ENCODE results near the gene PTX4.

PTX4 gene

DNA sequence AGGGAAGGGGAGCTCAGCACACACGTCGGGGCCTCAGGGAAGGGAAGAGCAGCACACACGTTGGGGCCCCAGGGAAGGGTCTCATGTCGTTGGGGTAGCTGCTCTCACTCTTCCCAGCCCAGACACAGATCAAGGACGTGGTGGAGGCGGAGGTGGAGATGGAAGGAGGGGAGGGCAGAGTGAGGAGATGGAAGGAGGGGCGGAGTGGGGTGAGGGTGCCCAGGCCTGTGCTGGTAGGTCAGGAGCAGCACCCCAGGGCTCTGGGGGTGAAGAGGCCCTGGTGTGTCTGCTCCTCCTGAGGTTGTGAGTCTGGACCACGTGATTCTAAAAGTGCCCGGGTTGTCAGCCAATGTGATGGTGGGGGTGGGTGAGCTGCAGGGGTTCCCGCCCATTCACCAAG is 28.8 kb downstream of the PTX4 start:
- no peak for DNase-seq (ENCODE audit: low read depth)
- no peak overlapping the region for H3K4me3 ChIP-seq (ENCODE audit: low read depth, low read length)
- TF ChIP-seq MYC (IDR thresholded peaks at IDR 0.05; ENCODE audit: low read depth, low read length) (no peak), POLR2A (IDR thresholded peaks at IDR 0.05; ENCODE audit: extremely low read depth, insufficient read length) (no peak)
- TF ChIP-seq, protein P1, sequence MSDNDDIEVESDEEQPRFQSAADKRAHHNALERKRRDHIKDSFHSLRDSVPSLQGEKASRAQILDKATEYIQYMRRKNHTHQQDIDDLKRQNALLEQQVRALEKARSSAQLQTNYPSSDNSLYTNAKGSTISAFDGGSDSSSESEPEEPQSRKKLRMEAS (IDR thresholded peaks at IDR 0.05; ENCODE audit: low read depth, low read length) = no peak
- TF ChIP-seq, protein P2, sequence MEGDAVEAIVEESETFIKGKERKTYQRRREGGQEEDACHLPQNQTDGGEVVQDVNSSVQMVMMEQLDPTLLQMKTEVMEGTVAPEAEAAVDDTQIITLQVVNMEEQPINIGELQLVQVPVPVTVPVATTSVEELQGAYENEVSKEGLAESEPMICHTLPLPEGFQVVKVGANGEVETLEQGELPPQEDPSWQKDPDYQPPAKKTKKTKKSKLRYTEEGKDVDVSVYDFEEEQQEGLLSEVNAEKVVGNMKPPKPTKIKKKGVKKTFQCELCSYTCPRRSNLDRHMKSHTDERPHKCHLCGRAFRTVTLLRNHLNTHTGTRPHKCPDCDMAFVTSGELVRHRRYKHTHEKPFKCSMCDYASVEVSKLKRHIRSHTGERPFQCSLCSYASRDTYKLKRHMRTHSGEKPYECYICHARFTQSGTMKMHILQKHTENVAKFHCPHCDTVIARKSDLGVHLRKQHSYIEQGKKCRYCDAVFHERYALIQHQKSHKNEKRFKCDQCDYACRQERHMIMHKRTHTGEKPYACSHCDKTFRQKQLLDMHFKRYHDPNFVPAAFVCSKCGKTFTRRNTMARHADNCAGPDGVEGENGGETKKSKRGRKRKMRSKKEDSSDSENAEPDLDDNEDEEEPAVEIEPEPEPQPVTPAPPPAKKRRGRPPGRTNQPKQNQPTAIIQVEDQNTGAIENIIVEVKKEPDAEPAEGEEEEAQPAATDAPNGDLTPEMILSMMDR (IDR thresholded peaks at IDR 0.05; ENCODE audit: low read depth, low read length) = no peak

DNA sequence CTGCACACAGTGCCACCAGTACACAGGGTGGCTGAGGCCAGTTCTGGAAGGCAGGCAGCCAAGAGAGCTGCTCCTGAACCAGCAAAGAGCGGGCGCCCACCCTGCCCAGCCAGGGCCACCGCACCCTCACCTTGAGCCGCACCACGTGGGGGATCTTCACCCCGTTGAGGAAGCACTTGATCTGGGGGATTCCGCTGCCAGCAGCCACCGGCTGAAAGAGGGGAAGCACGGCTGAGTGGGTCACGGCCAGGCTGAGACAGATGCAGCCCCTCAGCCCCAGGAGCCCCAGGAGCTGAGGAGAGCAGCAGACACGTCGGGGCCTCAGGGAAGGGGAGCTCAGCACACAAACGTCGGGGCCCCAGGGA is 29.8 kb downstream of the PTX4 start:
- TF ChIP-seq, protein P1 (IDR thresholded peaks at IDR 0.05; ENCODE audit: low read depth, low read length) = no peak
- TF ChIP-seq POLR2A (IDR thresholded peaks at IDR 0.05; ENCODE audit: extremely low read depth, insufficient read length) (no peak), MYC (IDR thresholded peaks at IDR 0.05; ENCODE audit: low read depth, low read length) (no peak)
- TF ChIP-seq, protein P2 (IDR thresholded peaks at IDR 0.05; ENCODE audit: low read depth, low read length) = no peak
- no peak overlapping the region for H3K4me3 ChIP-seq (ENCODE audit: low read depth, low read length)
- no peak for DNase-seq (ENCODE audit: low read depth)

DNA sequence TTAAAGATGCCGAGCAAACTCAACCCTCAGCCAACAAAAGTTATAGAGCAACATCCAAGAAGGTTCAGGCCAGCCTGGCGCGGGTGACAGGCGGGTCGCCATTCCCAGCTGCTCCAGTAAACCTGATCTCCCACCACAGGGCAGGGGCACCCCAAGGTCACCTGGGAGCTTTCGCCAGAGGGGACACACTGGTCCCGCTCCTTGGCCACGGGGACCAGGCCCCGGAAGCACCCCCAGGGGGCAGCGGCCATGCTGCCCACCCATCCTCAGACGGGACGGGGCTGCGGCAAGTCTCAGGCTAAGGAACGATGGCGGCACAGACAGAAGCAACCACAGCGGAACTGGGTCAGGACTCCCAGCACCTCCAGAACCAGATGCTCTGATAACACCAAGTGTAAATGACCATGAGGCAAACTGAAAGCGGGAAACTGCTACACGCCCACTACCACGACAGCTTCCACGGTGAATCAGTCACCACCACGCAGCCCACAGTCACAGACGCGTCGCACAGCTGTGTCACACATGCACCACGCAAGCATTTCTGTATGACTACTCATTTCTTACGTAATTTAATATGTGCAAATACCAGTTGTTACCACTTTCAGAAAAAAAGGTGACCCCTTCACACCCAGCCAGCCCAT is 30.3 kb downstream of the PTX4 start:
- no peak for DNase-seq (ENCODE audit: low read depth)
- no peak for TF ChIP-seq POLR2A (IDR thresholded peaks at IDR 0.05; ENCODE audit: extremely low read depth, insufficient read length)
- TF ChIP-seq, protein P2 (IDR thresholded peaks at IDR 0.05; ENCODE audit: low read depth, low read length) = no peak
- TF ChIP-seq MYC (IDR thresholded peaks at IDR 0.05; ENCODE audit: low read depth, low read length) = no peak
- TF ChIP-seq, protein P1 (IDR thresholded peaks at IDR 0.05; ENCODE audit: low read depth, low read length) = no peak
- no peak overlapping the region for H3K4me3 ChIP-seq (ENCODE audit: low read depth, low read length)

DNA sequence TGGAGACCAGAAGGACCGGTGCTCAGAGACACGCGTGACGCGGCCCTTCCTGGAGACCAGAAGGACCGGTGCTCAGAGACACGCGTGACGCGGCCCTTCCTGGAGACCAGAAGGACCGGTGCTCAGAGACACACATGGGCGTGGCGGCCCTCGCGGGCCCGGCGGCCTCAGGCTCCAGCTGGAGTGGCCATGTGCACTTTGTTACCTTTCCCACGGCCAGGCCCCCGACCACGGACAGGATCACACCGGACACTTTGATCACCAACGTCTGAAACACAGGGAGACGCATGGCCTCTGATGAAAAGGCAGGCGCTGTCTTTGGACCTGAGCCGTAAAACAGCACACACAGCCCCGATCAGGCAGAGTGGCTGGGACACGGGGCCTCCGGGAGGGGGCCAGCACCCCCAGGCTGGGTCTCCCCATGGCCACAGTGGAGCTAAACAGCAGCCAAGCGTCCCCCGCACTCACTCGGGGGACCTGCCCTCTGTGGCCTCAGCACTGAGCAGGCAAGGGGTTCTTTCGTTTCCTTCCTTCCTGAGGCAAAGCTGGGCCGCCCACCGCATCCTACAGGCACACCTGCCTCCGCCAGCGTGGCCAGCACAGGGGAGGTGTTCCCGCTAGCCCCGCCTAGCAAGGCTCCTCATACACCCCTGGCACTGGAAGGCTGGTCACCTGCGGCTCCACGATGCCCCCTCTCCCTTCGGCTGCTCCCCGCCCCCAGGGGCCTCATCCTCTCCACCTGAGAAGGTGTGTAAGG is 31.1 kb downstream of the PTX4 start:
- no peak overlapping the region for H3K4me3 ChIP-seq (ENCODE audit: low read depth, low read length)
- TF ChIP-seq POLR2A (IDR thresholded peaks at IDR 0.05; ENCODE audit: extremely low read depth, insufficient read length) = no peak
- TF ChIP-seq MYC (IDR thresholded peaks at IDR 0.05; ENCODE audit: low read depth, low read length) = no peak
- TF ChIP-seq, protein P1 (IDR thresholded peaks at IDR 0.05; ENCODE audit: low read depth, low read length) = no peak
- TF ChIP-seq, protein P2 (IDR thresholded peaks at IDR 0.05; ENCODE audit: low read depth, low read length) = no peak
- DNase-seq (ENCODE audit: low read depth) = no peak

DNA sequence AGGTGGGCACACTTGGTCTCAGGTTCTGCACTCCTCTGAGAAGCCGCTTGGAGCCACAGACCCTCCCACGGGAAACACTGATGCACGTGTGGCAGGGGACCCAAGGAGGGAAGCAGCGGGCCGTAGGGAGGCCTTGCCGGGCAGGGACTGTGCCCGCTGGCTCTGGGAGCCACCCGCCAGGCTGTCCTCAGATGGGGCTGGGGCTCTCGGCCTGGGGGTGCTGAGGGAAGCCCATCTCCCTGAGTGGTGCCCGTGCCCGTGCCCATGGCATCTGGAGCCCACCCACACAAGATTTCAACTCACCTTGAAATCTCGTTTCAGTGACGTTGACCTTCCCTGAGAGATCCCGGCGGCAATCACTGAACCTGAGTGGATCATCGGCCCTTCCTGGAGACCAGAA is 31.8 kb downstream of the PTX4 start:
- H3K4me3 ChIP-seq (ENCODE audit: low read depth, low read length) = no peak overlapping the region
- TF ChIP-seq POLR2A (IDR thresholded peaks at IDR 0.05; ENCODE audit: extremely low read depth, insufficient read length) = no peak
- TF ChIP-seq MYC (IDR thresholded peaks at IDR 0.05; ENCODE audit: low read depth, low read length) = no peak
- TF ChIP-seq, protein P1 (IDR thresholded peaks at IDR 0.05; ENCODE audit: low read depth, low read length) = no peak
- TF ChIP-seq, protein P2 (IDR thresholded peaks at IDR 0.05; ENCODE audit: low read depth, low read length) = no peak
- DNase-seq (ENCODE audit: low read depth) = no peak
